ENCODE results near the gene MSL3. TPM values are rescaled to one million over a fixed set of nuclear protein-coding genes. Genes with fewer than 3 reads are reported as not detected.

MSL3 gene
- total and polyA plus RNA-seq, 2 of the 8 experiments (the other 6 are each of a cell fraction or from before 2014, with no cell fraction given) = 10.6 to 12.3 TPM

GRCh38 chrX:11757719-11758399 lies at the start of gene MSL3 (continued):
- TF ChIP-seq CHD7 (IDR thresholded peaks at IDR 0.05; ENCODE audit: insufficient replicate concordance, low read length) = no peak
- TF ChIP-seq GABPA (IDR thresholded peaks at IDR 0.05; ENCODE audit: borderline replicate concordance, insufficient read depth, low read length) = no peak
- TF ChIP-seq CEBPB (IDR thresholded peaks at IDR 0.05; ENCODE audit: low read depth, low read length) = no peak
- 0 out of 2 replicates have a peak, but pooled peaks have one; percentile 24 for TF ChIP-seq TAF1 (IDR thresholded peaks at IDR 0.05; ENCODE audit: low read depth, low read length)
- no peak for TF ChIP-seq SP4 (IDR thresholded peaks at IDR 0.05; ENCODE audit: low read length)
- no peak for TF ChIP-seq HDAC2 (IDR thresholded peaks at IDR 0.05; ENCODE audit: borderline replicate concordance in 1 of 2, low read depth in 2 of 2, low read length in 2 of 2)
- peak; percentile 50 for TF ChIP-seq KDM4A (IDR thresholded peaks at IDR 0.05; ENCODE audit: low read depth, low read length, severe bottlenecking)

All from H1 (cell line).